Measurements from ENCODE around the gene TP53I13. TPM values are rescaled to one million over a fixed set of nuclear protein-coding genes. Genes with fewer than 3 reads are reported as not detected.

The TP53I13 gene
- total and polyA plus RNA-seq, 2 of the 13 experiments (the other 11 are each of a cell fraction or from before 2014, with no cell fraction given): 16.9 to 25.7 TPM

DNA sequence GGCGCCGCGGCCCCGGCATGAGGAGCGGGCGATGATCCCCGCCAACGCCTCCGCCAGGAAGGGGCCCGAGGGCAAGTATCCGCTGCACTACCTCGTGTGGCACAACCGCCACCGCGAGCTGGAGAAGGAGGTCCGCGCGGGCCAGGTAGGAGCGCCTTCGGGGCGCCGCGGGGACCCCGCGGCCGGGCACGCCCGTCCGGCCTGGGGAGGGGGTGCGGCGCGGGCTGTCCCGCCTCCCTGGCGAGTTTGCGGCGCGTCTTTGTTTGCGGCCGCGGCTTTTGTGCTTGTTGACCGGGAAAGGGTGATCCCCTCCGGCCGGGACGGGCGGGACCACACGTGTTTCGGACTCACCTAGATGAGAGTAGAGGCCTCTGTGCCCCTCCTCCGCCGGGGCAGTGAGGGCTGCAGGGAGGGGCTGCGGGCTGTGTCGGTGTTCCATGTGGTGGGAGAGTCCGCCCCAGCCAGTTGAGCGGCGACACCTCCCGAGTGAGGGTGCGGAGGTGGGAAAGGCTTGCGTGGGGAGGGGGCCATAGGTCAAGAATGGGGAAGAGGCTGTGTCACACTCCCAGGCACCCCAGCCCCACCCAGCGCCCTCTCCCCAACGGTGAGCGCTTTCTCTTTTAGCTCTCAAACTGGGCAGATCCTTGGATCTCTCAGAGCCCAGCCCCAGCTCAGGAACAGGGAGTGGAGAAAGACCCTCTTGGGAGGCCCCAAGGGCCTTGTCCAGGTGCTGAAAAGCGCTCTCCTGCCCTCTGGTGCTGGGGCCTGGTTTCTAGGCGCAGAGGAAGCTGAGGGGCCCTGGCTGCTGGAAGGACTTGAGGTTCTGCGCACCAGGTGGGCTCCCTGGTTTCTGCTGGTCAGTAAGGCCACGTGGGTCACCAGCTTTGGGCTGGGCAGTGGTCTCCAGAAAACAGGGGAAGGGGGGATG, 25.4 kb downstream of the TP53I13 start (continued):
- TF ChIP-seq, protein P1, sequence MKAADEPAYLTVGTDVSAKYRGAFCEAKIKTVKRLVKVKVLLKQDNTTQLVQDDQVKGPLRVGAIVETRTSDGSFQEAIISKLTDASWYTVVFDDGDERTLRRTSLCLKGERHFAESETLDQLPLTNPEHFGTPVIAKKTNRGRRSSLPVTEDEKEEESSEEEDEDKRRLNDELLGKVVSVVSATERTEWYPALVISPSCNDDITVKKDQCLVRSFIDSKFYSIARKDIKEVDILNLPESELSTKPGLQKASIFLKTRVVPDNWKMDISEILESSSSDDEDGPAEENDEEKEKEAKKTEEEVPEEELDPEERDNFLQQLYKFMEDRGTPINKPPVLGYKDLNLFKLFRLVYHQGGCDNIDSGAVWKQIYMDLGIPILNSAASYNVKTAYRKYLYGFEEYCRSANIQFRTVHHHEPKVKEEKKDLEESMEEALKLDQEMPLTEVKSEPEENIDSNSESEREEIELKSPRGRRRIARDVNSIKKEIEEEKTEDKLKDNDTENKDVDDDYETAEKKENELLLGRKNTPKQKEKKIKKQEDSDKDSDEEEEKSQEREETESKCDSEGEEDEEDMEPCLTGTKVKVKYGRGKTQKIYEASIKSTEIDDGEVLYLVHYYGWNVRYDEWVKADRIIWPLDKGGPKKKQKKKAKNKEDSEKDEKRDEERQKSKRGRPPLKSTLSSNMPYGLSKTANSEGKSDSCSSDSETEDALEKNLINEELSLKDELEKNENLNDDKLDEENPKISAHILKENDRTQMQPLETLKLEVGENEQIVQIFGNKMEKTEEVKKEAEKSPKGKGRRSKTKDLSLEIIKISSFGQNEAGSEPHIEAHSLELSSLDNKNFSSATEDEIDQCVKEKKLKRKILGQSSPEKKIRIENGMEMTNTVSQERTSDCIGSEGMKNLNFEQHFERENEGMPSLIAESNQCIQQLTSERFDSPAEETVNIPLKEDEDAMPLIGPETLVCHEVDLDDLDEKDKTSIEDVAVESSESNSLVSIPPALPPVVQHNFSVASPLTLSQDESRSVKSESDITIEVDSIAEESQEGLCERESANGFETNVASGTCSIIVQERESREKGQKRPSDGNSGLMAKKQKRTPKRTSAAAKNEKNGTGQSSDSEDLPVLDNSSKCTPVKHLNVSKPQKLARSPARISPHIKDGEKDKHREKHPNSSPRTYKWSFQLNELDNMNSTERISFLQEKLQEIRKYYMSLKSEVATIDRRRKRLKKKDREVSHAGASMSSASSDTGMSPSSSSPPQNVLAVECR (CRISPR knock-in tag; IDR thresholded peaks at IDR 0.05; ENCODE audit: borderline replicate concordance): peak; percentile 58
- peak; percentile 93; the same call in 1 of the 2 replicates for TF ChIP-seq SIN3A (IDR thresholded peaks at IDR 0.05; ENCODE audit: borderline replicate concordance, low read depth, low read length)
- TF ChIP-seq, protein P2, sequence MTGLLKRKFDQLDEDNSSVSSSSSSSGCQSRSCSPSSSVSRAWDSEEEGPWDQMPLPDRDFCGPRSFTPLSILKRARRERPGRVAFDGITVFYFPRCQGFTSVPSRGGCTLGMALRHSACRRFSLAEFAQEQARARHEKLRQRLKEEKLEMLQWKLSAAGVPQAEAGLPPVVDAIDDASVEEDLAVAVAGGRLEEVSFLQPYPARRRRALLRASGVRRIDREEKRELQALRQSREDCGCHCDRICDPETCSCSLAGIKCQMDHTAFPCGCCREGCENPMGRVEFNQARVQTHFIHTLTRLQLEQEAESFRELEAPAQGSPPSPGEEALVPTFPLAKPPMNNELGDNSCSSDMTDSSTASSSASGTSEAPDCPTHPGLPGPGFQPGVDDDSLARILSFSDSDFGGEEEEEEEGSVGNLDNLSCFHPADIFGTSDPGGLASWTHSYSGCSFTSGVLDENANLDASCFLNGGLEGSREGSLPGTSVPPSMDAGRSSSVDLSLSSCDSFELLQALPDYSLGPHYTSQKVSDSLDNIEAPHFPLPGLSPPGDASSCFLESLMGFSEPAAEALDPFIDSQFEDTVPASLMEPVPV (CRISPR knock-in tag; IDR thresholded peaks at IDR 0.05): no peak
- TF ChIP-seq RFXANK (CRISPR knock-in tag; IDR thresholded peaks at IDR 0.05): peak; percentile 46; the same call in 1 of the 2 replicates
- TF ChIP-seq BCL6 (CRISPR knock-in tag; IDR thresholded peaks at IDR 0.05): 0 out of 2 replicates have a peak, but pooled peaks have one; percentile 11
- no peak for TF ChIP-seq MYC (CRISPR knock-in tag; IDR thresholded peaks at IDR 0.05; ENCODE audit: borderline replicate concordance)
- TF ChIP-seq ZNF12 (CRISPR knock-in tag; IDR thresholded peaks at IDR 0.05): peak; percentile 74; the same call in 1 of the 2 replicates
- no peak for TF ChIP-seq CBX5 (CRISPR knock-in tag; IDR thresholded peaks at IDR 0.05; ENCODE audit: borderline replicate concordance)
- TF ChIP-seq STAT5B (CRISPR knock-in tag; IDR thresholded peaks at IDR 0.05): 0 out of 2 replicates have a peak, but pooled peaks have one; percentile 74
- no peak for TF ChIP-seq TBP (CRISPR knock-in tag; IDR thresholded peaks at IDR 0.05)
- peak; percentile 68 for TF ChIP-seq IKZF4 (CRISPR knock-in tag; IDR thresholded peaks at IDR 0.05; ENCODE audit: borderline replicate concordance, low read depth, not compliant biosample characterization)
- TF ChIP-seq KDM2A (CRISPR knock-in tag; IDR thresholded peaks at IDR 0.05; ENCODE audit: borderline replicate concordance, low read depth): peak; percentile 33; the same call in 1 of the 2 replicates
- no peak for TF ChIP-seq ZNF383 (CRISPR knock-in tag; IDR thresholded peaks at IDR 0.05; ENCODE audit: borderline replicate concordance)
- TF ChIP-seq HHEX (CRISPR knock-in tag; IDR thresholded peaks at IDR 0.05): 0 out of 2 replicates have a peak, but pooled peaks have one; percentile 34
- TF ChIP-seq DMAP1 (CRISPR knock-in tag; IDR thresholded peaks at IDR 0.05): no peak
- no peak for TF ChIP-seq LCORL (IDR thresholded peaks at IDR 0.05)
- 0 out of 2 replicates have a peak, but pooled peaks have one; percentile 29 for TF ChIP-seq LCORL (CRISPR knock-in tag; IDR thresholded peaks at IDR 0.05)
- no peak for TF ChIP-seq RARG (CRISPR knock-in tag; IDR thresholded peaks at IDR 0.05; ENCODE audit: low read depth)
- no peak for TF ChIP-seq ZNF713 (CRISPR knock-in tag; IDR thresholded peaks at IDR 0.05)
- peak; percentile 31; the same call in 1 of the 2 replicates for TF ChIP-seq ZNF44 (CRISPR knock-in tag; IDR thresholded peaks at IDR 0.05)
- TF ChIP-seq RFX3 (CRISPR knock-in tag; IDR thresholded peaks at IDR 0.05): no peak
- TF ChIP-seq ZNF557 (CRISPR knock-in tag; IDR thresholded peaks at IDR 0.05): no peak

Measured in HepG2 (cell line).